Kidney glomerular epithelial cell (primary cell): ENCODE measurements around the gene RASAL1.
A peak's percentile ranks its signal among the peaks of the same experiment; 100 is the strongest.

Experiments
- DNase-seq: peaks from one replicate; lab custom pipeline; 2025; lab: John Stamatoyannopoulos, UW

Gene RASAL1

DNA sequence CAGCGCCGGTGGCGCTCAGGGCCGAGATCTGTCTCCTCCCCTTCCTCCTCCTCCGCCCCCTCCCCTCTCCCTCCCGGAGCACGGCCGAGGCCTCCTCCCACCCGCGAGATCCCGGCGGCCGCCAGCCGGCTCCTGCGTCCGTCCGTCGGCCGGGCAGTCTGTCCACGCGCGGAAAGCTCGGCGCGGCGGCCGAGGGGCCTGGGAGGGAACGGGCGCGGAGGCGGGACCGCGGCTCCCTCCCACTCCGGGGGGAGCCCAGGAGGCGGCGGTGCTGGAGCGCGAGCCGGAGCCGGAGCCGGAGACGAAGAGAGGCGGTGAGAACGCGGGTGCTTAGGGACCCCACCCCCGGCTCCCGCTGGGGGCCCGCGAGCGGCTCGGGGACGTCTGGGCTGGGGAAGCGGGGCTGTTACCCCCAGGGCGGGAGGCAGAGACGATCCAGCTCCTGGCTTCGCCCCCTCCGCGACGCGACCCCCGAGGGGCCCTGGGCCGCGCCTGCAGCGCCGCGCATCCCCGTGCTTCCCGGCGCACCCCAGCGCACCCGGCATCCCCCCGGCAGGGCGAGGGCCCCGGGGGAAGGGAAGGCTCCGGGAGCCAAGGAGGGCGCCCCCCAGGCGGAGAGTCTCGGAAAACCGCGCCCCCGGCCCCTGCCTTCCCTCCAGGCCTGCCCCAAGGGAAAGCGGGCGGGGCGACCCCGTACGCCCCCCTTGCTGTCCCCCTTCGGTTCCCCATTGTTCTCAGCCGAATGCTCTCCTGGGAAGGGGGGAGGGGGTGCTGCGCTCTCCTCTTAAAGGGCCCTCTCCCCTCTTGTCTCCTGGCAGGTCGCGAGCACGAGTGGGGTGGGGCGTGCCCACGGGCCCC is 78.7 kb downstream of the RASAL1 start, which contains the start of gene DTX1:
DTX1 (plus strand) TSS at position 100 of the 858 bp plus-strand sequence. CDS start 1,463 bp downstream, outside the sequence.
- no peak for DNase-seq

DNA sequence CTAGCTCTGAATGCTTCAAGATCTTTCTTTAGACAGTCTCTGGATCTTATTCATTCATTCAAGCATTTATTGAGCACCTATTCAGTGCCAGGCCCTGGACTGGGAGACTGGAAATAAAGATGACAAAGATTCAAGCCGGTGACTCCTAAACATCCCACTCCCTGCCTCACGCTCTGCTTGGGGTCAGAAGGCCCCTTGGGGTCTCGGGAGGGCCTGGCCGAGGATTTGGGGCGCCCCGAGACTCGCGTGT is 79.3 kb downstream of the RASAL1 start:
- DNase-seq: no peak

DNA sequence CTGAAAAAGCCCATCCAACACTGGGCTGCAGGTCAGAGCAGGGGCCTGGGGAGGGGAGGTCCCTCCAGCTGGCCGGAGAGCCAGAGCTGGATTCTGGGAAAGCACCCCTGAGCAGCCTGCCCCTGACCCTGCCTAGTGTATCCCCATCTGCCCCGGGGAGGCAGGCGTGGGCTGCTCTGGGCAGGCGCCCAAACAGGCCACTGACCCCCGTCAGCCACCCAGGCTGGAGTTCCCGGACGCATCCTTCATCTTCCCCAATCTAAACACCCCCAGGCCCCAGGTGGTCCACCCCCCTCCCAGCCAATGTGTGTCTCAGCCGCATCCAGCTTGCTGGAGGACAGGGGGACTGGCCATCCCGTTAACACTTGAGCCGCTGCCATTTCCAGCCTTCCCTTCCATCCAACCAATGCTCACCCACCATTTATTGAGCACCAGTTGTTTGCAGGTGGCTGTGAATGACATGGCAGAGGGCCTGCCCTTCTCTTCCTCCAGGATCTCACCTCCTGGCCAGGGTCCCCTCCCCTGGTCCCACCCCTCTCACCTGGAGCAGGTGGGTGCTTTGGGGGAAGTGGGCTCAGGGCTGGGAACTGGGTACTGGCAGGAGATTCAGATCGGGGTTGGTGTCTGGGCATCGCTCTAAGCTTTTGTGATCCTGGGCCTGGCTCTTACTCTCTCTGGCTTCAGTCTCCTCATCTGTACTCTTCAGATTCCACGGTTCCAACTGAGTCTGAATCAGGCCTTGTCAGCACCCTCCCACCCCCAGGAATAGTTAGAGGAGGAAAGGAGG is 79.8 kb downstream of the RASAL1 start:
- DNase-seq: no peak

DNA sequence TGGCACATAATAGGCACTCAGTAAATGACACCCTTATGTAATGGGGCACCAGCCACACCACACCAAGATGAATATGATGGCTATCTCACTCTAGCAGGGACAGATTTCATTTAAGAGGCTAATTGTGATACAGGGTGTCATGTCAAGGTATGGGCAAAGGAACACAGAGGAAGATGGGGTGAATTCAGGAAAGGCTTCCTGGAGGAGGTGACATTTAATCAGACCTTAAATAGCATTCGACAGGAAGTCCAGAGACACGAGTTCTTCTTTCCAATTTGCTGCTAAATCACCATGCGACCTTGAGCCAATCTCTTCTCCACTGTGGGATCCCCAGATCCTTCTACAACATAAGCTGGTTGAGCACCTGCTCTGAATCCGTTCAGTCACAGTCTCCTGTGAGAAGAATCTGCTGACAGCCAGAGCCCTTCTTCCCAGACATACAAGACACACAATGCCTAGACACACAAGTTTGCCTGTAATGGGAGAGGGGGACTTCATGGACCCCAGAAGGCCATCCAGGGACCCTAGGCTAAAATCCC is 80.5 kb downstream of the RASAL1 start:
- no peak for DNase-seq

DNA sequence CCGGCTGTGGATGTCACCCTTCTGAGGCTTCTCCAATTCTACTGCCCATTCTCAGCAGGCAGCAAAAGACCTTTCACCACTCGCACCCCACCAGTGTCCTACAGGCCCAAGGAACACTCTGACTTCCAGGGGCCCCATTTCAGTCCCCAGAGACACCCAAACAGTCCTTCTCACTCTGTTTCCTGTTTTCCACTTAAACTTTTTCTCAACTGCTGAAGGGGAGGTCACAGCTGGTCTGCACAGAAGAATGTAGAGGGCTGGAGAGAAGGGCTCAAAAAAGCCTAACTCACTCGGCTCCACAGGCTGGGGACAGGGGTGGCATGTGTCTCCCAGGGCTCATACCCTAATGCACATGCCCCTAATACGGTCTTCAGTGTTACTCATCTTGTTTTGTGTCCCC is 83.2 kb downstream of the RASAL1 start:
- DNase-seq: no peak

DNA sequence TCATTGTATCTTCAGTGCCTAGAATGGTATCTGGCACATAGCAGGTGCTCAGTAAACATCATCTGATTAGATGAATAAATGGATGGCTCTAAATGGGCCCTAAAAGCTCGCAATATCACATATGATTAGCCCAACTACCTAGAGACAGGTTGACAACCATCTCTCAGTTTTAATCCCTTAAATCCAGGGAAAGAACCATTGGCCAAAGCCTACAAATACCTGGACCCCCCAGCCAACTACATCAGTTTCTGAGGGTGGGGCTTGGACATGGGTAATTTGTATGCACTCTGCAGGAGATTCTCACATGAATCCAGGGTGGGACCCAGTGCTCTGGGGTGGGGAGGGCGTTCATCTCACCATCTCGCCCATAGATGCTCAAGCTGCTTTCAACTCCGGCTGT is 83.8 kb downstream of the RASAL1 start:
- DNase-seq: no peak

DNA sequence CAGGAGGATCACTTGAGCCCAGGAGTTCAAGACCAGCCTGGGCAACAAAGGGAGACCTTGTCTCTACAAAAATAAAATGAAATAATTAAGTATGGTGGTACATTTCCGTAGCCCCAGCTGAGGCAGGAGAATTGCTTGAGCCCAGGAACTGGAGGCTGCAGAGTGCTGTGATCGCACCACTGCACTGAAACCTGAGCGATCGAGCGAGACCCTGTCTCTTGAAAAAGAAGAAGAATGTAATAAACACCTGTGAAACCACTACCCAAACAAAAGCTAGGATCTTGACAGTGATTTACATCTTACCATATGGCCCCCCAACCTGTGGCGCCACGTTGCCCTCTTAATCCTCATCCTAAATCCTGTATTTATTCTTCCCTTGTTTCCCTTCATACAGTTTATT is 84.8 kb downstream of the RASAL1 start:
- DNase-seq: no peak

DNA sequence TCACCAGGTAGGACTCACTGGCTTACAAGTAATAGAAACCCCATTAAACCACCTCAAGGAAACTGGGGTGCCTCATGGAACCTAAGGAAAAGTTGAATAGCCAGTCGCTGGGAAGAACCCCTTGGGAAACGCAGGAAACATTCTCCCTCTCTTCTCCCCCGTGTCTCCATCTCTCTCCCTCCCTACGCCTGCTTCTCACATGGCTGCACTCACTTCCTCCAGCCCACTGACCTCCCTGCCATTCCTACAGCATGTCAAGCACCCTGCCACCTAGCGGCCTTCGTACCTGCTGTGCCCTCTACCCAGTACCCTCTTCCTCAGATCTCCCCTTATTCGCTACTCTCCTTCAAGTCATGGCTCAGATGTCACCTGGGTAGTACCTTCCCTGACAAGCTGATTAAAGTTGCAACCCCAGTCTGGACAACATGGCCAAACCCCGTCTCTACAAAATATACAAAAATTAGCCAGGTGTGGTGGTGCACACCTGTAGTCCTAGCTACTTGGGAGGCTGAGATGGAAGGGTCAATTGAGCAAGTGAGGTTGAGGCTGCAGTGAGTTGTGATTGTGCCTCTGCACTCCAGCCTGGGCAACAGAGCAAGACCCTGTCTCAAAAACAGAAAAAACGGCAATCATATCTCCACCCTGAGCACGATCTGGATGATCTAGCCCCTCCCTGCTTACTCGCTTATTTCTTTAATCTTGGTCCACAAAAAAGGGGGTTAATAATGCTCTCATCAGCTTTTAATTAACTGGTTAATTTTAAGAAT is 85.4 kb downstream of the RASAL1 start:
- DNase-seq: peak; percentile 88
